CD4-positive, alpha-beta T cell (primary cell): Measurements from ENCODE around the gene RSBN1L. TPM values are rescaled to one million over a fixed set of nuclear protein-coding genes. Genes with fewer than 3 reads are reported as not detected.
"Not testable (repeated sequence)": the region's sequence is repeated elsewhere in the genome, so short reads cannot be mapped to it uniquely, and the experiment has no call there.

Source experiments
- ATAC-seq: fragments of 200-7000 bp; cut with Tn5 transposase; one replicate; pipeline ENCODE4 v1.10.0; 2022; ENCODE audit warnings: mild to moderate bottlenecking; ENCODE audit not compliant: poor library complexity
- CTCF ChIA-PET: fragments of 350-600 bp; sonication (Branson Sonifier 250); formaldehyde crosslinking; loops from one replicate; lab custom pipeline; 2021; ENCODE audit warnings: antibody characterized with exemption, inconsistent platforms; lab: Charles Lee
- POLR2A ChIA-PET: fragments of 350-600 bp; sonication (Branson Sonifier 250); formaldehyde crosslinking; loops from one replicate; lab custom pipeline; 2021; ENCODE audit warnings: antibody characterized with exemption, inconsistent platforms; lab: Charles Lee
- DNase-seq, 14 experiments: peaks; one replicate each; pipeline ENCODE4 v3.0.0-alpha.2; 2013 to 2020; ENCODE audit warnings: mixed read lengths in 2 of 14
- H3K27ac ChIP-seq, 2 donors: one replicate each; pipeline versions ENCODE4 v1.5.1 to v1.7.0; 2013; ENCODE audit warnings: low read length in 2 of 2, low read depth in 1 of 2, mild to moderate bottlenecking in 1 of 2
- H3K27me3 ChIP-seq, 2 experiments: 1 replicate in 1 of 2; 2 replicates in 1 of 2; pipeline versions ENCODE4 v1.6.1 to v1.7.0; 2013; ENCODE audit warnings: low read length in 2 of 2, control low read depth in 1 of 2, mild to moderate bottlenecking in 1 of 2, moderate library complexity in 1 of 2; ENCODE audit not compliant: insufficient read depth in 2 of 2, control insufficient read depth in 1 of 2
- H3K36me3 ChIP-seq: one replicate; pipeline ENCODE4 v1.6.1; 2013; ENCODE audit warnings: low read length, control low read depth; ENCODE audit not compliant: insufficient read depth
- H3K4me1 ChIP-seq: one replicate; pipeline ENCODE4 v1.6.1; 2013; ENCODE audit warnings: low read length, control low read depth; ENCODE audit not compliant: insufficient read depth
- H3K4me3 ChIP-seq: one replicate; pipeline ENCODE4 v1.5.1; 2013; ENCODE audit warnings: mild to moderate bottlenecking, low read length, moderate library complexity
- H3K9me3 ChIP-seq, 2 experiments: 1 replicate in 1 of 2; 2 replicates in 1 of 2; pipeline versions ENCODE4 v1.6.1 to v1.7.0; 2013; ENCODE audit warnings: low read length in 2 of 2, mild to moderate bottlenecking in 2 of 2, control low read depth in 1 of 2, moderate library complexity in 1 of 2; ENCODE audit not compliant: control insufficient read depth in 1 of 2, insufficient read depth in 1 of 2
- H3K27ac Mint-ChIP-seq: one replicate; pipeline ENCODE4 v1.8.0; 2020; ENCODE audit warnings: mixed read lengths
- H3K27me3 Mint-ChIP-seq: one replicate; pipeline ENCODE4 v1.8.0; 2021; ENCODE audit warnings: mixed read lengths
- H3K36me3 Mint-ChIP-seq: one replicate; pipeline ENCODE4 v1.8.0; 2021; ENCODE audit warnings: low read depth, mixed read lengths
- H3K4me1 Mint-ChIP-seq: one replicate; pipeline ENCODE4 v1.8.0; 2021; ENCODE audit warnings: low read depth, mixed read lengths
- H3K4me3 Mint-ChIP-seq: one replicate; pipeline ENCODE4 v1.8.0; 2020; ENCODE audit warnings: mild to moderate bottlenecking, mixed read lengths
- H3K9me3 Mint-ChIP-seq: one replicate; pipeline ENCODE4 v1.8.0; 2020; ENCODE audit warnings: mixed read lengths
- intact Hi-C, 2 experiments: fragments of 100-400 bp; cut with DNase I in 1 of 2; cut with micrococcal nuclease in 1 of 2; formaldehyde crosslinking; loops; one replicate each; pipeline versions ENCODE4 v1.15.1 to v1.9.0; 2023 to 2025; cut with DNase I, micrococcal nuclease
- total RNA-seq, 174 experiments: library from RNA in 2 of 174; stranded (reverse) in 2 of 174; gene quantifications; one replicate each; pipeline ENCODE4 v1.2.3 and lab custom pipeline; 2021 to 2026
- TF ChIP-seq, protein P1 (sequence below): fragments of 200-600 bp; IDR thresholded peaks from one replicate; pipeline ENCODE4 v1.8.0; 2022; ENCODE audit warnings: antibody characterized with exemption, mild to moderate bottlenecking

RSBN1L gene
- total RNA-seq, 2 experiments from 2014 or later: 9.0 to 9.6 TPM

DNA sequence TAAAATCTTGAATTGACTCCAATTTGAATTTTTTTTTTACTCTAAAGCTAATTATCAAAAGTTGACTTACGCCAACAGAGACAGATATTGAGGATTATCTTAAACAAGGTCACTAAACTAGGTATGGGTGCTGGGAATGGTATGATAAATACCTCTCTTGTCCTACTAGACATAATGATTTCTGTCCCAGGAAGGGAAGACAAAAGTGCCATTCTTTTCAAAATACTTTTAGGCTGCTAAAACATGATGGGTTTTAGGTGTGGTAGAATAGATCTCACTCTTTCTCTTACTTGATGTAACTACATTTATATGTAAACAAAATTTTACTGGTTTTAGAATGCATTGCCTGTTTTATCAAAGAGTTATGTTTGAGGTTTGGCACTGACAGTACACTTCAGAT, 86.9 kb downstream of the RSBN1L start:
- Histone ChIP-seq H3K36me3 (peaks cover 25% of the 10 kb centered on the region), H3K27ac (no peak overlapping the region), H3K9me3 (no peaks in the 10 kb centered on the region), H3K4me3 (no peak overlapping the region), H3K4me1 (no peaks in the 10 kb centered on the region), H3K27me3 (no peaks in the 10 kb centered on the region)
- CTCF ChIA-PET: no interaction called here
- POLR2A ChIA-PET: no interaction called here
- peaks cover 6% of the 10 kb centered on the region for H3K4me1 Mint-ChIP-seq
- DNase-seq: no peak
- peaks cover 51% of the 10 kb centered on the region for H3K36me3 Mint-ChIP-seq
- no peak for ATAC-seq
- no peaks in the 10 kb centered on the region for H3K9me3 Mint-ChIP-seq
- H3K27ac Mint-ChIP-seq: no peak overlapping the region
- no peak overlapping the region for H3K4me3 Mint-ChIP-seq
- intact Hi-C loops: loop anchor here in 1 of 2 experiments (10.0 kb wide), 1 partner anchor 122 kb away; no protein-coding TSS in a partner anchor
- TF ChIP-seq, protein P1, sequence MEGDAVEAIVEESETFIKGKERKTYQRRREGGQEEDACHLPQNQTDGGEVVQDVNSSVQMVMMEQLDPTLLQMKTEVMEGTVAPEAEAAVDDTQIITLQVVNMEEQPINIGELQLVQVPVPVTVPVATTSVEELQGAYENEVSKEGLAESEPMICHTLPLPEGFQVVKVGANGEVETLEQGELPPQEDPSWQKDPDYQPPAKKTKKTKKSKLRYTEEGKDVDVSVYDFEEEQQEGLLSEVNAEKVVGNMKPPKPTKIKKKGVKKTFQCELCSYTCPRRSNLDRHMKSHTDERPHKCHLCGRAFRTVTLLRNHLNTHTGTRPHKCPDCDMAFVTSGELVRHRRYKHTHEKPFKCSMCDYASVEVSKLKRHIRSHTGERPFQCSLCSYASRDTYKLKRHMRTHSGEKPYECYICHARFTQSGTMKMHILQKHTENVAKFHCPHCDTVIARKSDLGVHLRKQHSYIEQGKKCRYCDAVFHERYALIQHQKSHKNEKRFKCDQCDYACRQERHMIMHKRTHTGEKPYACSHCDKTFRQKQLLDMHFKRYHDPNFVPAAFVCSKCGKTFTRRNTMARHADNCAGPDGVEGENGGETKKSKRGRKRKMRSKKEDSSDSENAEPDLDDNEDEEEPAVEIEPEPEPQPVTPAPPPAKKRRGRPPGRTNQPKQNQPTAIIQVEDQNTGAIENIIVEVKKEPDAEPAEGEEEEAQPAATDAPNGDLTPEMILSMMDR: no peak
- no peaks in the 10 kb centered on the region for H3K27me3 Mint-ChIP-seq

DNA sequence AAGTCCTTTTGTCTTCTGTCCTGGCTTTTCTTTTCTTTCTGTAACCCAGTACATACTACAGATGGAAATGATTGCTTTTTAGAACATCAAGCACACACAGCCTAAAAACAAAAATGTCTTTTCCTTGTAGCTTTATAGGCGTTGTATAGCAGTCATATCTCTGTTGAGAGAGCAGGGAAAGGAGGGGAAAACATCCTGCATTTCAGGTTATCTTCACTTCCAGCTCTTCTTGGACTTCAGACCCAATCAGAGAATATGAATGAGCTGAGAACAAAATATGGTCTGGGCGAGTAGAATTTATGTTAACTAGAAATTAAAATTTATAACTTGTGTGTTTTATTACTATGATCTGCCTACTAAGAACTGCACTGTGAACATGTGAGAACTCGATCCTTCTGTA, 87.3 kb downstream of the RSBN1L start:
- H3K4me1 ChIP-seq: no peaks in the 10 kb centered on the region
- Mint-ChIP-seq H3K27me3 (no peaks in the 10 kb centered on the region), H3K27ac (no peak overlapping the region), H3K36me3 (peaks cover 47% of the 10 kb centered on the region), H3K4me1 (peaks cover 6% of the 10 kb centered on the region), H3K4me3 (no peak overlapping the region), H3K9me3 (no peaks in the 10 kb centered on the region)
- POLR2A ChIA-PET: no interaction called here
- CTCF ChIA-PET: no interaction called here
- no peak for DNase-seq
- H3K9me3 ChIP-seq: no peaks in the 10 kb centered on the region
- H3K4me3 ChIP-seq: no peak overlapping the region
- ATAC-seq: no peak
- TF ChIP-seq, protein P1: no peak
- H3K27me3 ChIP-seq: no peaks in the 10 kb centered on the region
- no peak overlapping the region for H3K27ac ChIP-seq
- H3K36me3 ChIP-seq: peaks cover 21% of the 10 kb centered on the region
- intact Hi-C loops: loop anchor here in 1 of 2 experiments (10.0 kb wide), 1 partner anchor 121 kb away; no protein-coding TSS in a partner anchor

DNA sequence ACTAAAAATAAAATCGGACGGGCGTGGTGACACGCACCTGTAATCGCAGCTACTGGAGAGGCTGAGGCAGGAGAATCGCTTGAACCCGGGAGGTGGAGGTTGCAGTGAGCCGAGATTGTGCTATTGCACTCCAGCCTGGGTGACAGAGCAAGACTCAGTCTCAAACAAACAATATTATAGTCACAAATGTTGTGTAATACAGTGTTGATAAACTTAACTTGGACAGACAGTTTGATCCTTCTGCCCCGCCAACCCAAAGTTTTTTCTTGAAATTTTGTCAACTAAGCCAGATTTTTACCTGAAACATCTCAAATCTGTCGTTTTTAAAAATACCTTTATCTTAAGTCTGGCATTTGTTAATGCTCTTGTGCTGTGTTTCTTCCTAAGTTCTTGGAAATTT, 88.2 kb downstream of the RSBN1L start:
- peaks cover 43% of the 10 kb centered on the region for H3K36me3 Mint-ChIP-seq
- H3K4me1 Mint-ChIP-seq, DNase-seq, H3K27me3 ChIP-seq, H3K27ac ChIP-seq, H3K9me3 ChIP-seq, H3K27me3 Mint-ChIP-seq, CTCF ChIA-PET, H3K4me3 Mint-ChIP-seq, H3K4me3 ChIP-seq, H3K27ac Mint-ChIP-seq, H3K9me3 Mint-ChIP-seq, H3K4me1 ChIP-seq, ATAC-seq: not testable (repeated sequence)
- intact Hi-C loops: loop anchor here in 1 of 2 experiments (10.0 kb wide), 1 partner anchor 120 kb away; no protein-coding TSS in a partner anchor
- POLR2A ChIA-PET: interaction anchor here (1.0 kb wide), 1 partner anchor 14 kb away, joined by 3 read pairs; the partner anchor contains the start of genes PHTF2 and TMEM60
- peaks cover 14% of the 10 kb centered on the region for H3K36me3 ChIP-seq

DNA sequence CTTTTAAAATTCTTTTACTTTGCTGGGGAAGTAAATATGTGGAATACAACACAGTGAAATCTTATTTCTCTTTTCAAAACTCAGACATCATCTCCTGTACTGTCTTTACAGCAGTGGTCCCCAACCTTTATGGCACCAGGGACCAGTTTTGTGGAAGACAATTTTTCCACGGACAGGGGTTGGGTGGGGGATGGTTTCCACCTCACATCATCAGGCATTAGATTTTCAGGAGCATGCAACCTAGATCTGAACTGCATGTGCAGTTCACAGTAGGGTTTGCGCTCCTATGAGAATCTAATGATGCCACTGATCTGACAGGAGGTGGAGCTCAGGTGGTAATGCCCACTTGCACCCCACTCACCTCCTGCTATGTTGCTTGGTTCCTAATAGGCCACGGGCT, 89.8 kb downstream of the RSBN1L start:
- H3K4me3 ChIP-seq: no peak overlapping the region
- ATAC-seq (no peak), DNase-seq (no peak)
- peaks cover under 1% of the 10 kb centered on the region for H3K4me1 Mint-ChIP-seq
- intact Hi-C loops: loop anchor here in 1 of 2 experiments (10.0 kb wide), 1 partner anchor 119 kb away; no protein-coding TSS in a partner anchor
- POLR2A ChIA-PET: no interaction called here
- H3K4me1 ChIP-seq: no peaks in the 10 kb centered on the region
- no peaks in the 10 kb centered on the region for H3K27me3 Mint-ChIP-seq
- H3K9me3 ChIP-seq: no peaks in the 10 kb centered on the region
- H3K4me3 Mint-ChIP-seq: no peak overlapping the region
- no peaks in the 10 kb centered on the region for H3K9me3 Mint-ChIP-seq
- peaks cover 35% of the 10 kb centered on the region for H3K36me3 Mint-ChIP-seq
- no peak overlapping the region for H3K27ac ChIP-seq
- no peak overlapping the region for H3K27ac Mint-ChIP-seq
- TF ChIP-seq, protein P1: no peak
- H3K36me3 ChIP-seq: peaks cover 5% of the 10 kb centered on the region
- H3K27me3 ChIP-seq: no peaks in the 10 kb centered on the region
- CTCF ChIA-PET: no interaction called here
